Urothelium cell line (cell line): ENCODE measurements around the gene OR56A4.
"Not testable (repeated sequence)": the region's sequence is repeated elsewhere in the genome, so short reads cannot be mapped to it uniquely, and the experiment has no call there.

Source experiments
- DNase-seq: peaks from one replicate; pipeline ENCODE4 v3.0.0; 2011; ENCODE audit warnings: low spot score, mixed read lengths
- FAIRE-seq: peaks from 2 replicates; lab custom pipeline; 2011; peaks lifted over from hg19 to GRCh38; lab: Jason Lieb, UNC

The OR56A4 gene

DNA sequence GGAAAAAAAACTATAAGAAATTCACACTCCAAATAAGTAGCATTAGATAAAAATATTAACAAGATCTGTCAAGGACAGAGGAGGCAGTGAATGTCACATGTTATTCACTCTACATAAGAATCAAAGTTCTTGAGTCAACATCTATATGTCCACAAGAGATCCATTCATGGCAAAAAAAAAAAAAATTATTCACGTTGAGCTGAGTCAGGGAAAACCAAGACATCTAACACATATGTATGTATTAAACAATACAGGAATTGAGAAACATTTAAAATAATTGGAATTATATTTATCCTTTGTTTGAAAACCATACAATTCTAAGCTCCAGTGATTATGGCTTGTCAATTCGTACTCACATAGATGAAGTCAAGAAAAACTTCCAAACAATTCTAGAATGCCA is 39.8 kb downstream of the OR56A4 start:
- no peak for FAIRE-seq

DNA sequence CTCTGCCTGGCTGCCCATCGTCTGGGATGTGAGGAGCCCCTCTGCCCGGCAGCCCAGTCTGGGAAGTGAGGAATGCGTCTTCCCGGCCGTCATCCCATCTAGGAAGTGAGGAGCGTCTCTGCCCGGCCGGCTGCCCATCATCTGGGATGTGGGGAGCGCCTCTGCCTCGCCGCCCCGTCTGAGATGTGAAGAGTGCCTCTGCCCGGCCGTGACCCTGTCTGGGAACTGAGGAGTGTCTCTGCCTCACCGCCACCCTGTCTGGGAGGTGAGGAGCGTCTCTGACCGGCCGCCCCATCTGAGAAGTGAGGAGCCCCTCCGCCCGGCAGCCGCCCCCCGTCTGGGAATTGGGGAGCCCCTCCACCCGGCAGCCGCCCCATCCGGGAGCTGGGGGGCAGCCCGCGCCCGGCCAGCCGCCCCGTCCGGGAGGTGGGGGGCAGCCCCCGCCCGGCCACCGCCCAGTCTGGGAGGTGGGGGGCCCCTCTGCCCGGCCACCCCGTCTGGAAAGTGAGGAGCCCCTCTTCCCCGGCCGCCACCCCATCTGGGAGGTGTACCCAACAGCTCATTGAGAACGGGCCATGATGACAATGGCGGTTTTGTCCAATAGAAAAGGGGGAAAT is 45.9 kb downstream of the OR56A4 start:
- DNase-seq, FAIRE-seq: not testable (repeated sequence)

More for the DNA sequence above, 39.8 kb downstream of the OR56A4 start:
- no peak for DNase-seq

DNA sequence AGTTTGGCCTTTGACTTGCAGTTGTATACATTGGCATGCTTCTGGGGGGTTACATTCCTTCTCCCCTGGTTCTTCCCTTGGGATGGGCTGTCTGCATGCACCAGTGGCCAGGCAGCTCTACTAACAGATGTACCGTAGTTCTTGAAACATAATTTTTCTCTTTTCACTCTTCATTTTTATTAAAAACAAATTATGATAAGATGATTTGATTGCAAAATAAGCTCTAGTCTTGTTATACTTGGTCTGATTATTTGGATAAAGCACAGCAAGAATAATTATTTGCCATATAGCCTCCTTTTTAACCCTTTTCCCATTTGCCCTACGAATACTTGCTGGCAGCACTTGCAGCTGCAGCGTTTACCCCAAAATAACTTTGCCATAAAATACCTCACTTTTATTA is 51.2 kb downstream of the OR56A4 start:
- no peak for DNase-seq
- FAIRE-seq: no peak
